ENCODE data around the gene DIAPH2.

- TF ChIP-seq CTCF (IDR thresholded peaks at IDR 0.05) (no peak), POLR2A (IDR thresholded peaks at IDR 0.05) (no peak), EP300 (IDR thresholded peaks at IDR 0.05) (no peak)
Observed at GRCh38 chrX:96919672-96920071, 235.0 kb downstream of the DIAPH2 start.

Data from tibial nerve (tissue), 4 donors.